NCI-H2171 treated with DMSO at 0.1 percent for 48 hours (cell line): ENCODE results near the gene C12orf42.
"Not testable (repeated sequence)": the region's sequence is repeated elsewhere in the genome, so short reads cannot be mapped to it uniquely, and the experiment has no call there.

Source experiments
- DNase-seq: peaks from one replicate; lab custom pipeline; 2025; lab: John Stamatoyannopoulos, UW

C12orf42 gene

DNA sequence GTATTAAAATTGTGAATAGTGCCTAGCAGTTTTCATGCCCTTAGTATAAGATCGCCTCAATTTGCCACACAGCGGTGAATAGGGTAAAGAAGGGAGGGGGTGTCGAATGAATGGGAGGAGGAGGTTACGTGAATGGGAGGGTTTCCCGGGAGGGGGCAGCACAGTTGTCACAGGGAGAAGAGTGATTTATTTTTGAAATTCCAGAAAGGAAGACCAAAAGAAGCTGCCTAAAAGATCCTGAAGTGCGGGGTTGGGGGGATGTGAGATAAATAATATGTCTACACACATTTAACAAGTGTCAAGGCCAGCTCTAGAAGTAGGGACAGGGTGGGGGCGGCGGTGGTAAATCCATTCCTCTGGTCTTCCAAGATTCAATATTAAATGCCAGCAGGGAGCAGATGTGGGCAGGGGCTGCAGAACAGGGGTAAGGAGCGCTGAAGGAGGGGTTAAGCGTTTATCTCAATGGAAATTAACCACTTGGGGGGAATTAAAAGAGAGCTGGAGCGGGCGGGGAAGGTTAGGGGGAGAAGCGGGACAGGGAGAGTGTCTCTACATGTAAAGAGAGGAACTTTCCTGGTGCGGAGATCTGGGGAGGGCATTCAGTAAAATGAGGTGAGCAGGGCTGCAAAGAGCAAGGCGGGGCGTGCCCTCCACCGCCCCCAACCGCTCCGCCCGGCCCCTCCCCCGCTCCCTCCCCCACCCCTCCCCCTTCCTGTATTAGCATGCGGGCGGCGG is 867 bp downstream of the C12orf42 start:
- no peak for DNase-seq

- no peak for DNase-seq
Measured at GRCh38 chr12:103494051-103494733, 1.6 kb downstream of the C12orf42 start.

DNA sequence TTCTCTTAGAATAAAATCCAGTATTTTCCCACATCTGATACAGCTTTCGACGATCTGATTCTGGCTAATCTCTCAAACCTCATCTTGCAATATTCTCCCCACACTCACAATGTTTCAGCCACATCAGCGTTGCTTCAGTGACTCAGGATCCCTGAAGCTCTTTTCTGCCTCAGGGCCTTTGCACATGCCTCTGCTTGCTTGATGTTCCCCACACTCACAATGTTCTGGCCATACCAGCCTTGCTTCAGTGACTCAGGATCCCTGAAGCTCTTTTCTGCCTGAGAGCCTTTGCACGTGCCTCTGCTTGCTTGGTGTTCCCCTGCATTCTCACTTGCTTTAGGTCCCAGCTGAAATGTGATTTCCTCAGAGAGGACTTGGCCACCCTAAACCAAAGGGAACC is 2.6 kb downstream of the C12orf42 start:
- DNase-seq: no peak

DNA sequence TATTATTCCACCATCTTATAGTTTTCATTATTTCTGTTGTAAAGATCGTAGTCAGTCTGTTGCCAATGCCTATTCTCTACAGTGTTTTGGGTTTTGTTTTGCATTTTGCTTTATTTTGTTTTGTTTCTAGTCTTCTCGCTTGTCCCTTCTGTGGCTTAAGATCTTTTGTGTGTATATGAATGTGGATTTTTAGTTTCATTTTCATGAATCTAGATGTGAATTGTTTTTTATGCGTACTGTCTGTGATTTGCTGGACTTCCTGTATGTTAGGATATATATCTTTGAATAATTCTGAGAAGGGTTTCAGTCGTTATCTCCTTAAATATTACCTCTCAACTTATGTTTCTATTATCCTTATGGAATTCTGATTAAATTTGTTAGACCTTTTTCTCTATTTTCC is 13.4 kb downstream of the C12orf42 start:
- no peak for DNase-seq

DNA sequence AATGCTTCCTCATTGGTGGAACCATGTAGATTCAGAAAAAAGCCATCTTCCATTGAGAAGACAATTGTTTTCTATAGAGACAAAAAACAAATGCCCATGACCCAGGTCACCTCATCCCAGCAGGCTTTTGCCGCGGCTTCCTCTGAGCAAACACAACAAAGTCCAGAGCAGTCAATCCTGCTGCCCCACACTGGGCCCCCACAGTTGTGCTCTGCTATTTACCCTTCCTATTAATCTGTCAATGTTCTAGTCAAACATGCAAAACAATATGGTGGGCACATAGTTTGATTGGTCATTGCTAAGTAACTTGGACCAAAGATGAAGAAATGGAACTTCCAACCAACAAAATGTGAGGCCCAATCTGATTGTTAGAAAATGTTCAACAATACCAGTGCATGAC is 20.7 kb downstream of the C12orf42 start:
- no peak for DNase-seq

- no peak for DNase-seq
Measured at GRCh38 chr12:103470664-103471063, 25.1 kb downstream of the C12orf42 start.

DNA sequence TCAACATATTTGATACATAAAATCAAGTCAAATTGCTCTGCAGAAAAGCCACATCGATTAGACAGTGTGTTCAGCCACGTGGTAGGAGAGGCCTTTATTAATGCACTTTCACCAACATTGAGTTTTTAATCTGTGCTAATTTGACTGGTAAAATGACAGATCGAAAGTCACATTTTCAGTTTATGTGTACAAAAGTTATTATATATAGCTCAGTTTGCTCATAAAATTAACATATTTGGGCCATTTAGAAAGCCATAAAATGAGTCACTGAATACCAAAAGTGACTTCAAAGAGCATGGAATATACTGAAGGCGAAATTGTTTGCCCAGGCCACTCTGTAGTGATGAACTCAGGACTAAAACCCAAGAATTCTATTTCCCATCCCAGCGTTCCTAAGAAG is 26.0 kb downstream of the C12orf42 start:
- DNase-seq: no peak

DNA sequence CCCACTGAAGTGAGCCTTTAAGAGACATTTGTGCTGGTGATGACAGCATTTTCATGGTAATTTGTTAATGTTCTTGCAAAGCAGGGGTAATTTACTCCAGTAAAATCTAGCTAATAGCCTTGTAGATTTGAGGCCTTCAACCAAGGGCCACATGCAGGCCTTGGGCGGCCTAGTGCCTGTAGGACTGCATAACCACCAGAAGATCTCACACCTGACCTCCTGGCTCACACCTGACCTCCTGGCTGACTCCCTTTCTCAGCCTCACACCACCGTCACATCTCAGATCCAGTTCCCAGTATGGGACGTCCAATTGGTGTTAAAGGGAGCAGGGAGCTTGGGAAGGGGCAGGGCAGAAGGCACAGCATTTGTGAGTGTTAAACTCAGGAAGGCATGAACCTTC is 26.9 kb downstream of the C12orf42 start:
- no peak for DNase-seq

- DNase-seq: no peak
Measured at GRCh38 chr12:103462675-103463074, 33.1 kb downstream of the C12orf42 start.

GRCh38 chr12:103457471-103457870 is 38.3 kb downstream of the C12orf42 start:
- DNase-seq: no peak

DNA sequence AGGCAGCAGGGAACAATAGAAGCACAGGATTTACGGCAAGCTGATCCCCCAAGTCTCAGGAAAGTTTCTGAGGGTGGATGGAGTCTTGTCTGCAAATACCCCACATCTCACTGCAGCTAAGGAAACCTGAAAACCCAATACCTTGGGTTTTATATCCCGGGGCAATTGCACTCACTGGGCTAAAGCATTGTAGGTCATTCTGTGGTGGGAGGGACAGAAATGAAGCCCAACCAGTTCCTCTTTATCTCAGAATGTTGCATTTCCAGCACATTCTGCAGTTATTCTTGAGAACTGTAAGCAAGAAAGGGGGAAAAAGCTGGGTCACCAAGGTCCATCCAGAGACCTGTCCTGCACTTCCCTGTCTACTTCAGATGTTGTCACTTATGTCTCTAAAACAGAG is 39.8 kb downstream of the C12orf42 start:
- DNase-seq: no peak

DNA sequence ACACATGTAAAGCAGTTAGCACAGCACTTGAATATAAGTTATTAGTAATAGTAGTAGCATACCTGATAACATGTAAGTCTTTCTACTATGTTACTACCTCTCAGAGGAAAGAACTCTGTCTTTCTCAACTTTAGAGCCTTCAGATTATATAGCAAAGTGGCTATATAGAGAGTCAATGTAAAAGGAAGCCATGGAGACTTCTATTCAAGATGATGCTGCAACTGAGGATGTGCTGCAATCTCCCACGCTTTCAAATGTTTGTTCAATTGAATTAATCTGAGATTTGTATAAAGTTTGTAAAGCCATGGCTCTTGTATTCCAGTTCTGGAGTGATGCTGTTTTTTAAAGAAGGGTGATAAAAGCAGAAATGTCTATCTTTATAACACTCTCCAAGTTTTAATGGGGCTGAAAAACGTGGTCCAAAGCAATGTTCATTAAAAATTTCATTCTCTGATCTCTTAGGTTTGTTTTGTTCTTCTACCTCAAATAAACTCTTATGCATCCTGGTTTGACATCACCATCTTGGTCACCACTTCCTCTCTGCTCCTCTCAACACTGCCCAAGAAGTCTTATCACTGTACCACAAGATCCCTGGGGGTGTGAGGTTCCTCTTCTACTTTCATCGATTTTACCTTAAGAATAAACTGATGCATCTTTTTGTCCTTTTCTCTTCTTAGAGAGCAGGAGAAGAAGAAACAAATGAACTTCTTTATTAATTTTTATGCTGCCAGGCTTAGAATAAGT is 40.6 kb downstream of the C12orf42 start:
- DNase-seq: no peak

GRCh38 chr12:103444983-103445382 is 50.8 kb downstream of the C12orf42 start:
- DNase-seq: no peak

DNA sequence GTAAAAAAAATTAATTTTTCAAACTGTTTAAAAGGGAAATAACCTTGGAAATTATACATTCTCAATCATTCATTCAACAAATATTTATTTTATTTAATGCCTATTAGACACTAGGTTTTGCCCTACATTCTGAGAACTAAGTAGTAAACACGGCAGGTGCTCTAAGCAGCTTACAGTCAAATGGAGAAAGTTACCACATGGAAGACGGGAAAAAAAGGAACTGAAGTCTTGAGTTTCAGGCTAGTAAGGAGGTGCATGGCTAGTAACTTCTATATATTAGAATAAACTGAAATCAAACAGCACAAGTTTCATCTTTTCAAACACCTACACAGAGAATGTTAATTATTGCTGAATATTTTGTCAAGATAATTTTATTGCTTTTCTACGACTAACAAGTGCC is 52.9 kb downstream of the C12orf42 start:
- no peak for DNase-seq

DNA sequence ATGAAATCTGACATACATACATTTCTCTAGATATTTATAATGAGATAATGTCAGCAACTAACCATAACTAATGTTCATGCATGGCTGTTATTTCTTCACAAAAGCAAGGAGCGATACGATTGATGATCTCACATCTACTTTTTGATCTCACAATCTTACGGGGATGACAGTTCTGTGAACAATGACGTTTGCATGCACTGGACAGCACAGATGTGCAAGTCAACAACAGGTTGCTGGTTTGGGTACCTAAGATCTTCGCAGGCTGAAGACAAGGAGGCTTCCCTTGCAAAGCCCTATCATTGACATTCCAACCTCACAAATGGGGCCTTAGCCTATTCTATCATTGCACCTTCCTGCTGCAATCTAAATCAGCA is 53.6 kb downstream of the C12orf42 start:
- no peak for DNase-seq

DNA sequence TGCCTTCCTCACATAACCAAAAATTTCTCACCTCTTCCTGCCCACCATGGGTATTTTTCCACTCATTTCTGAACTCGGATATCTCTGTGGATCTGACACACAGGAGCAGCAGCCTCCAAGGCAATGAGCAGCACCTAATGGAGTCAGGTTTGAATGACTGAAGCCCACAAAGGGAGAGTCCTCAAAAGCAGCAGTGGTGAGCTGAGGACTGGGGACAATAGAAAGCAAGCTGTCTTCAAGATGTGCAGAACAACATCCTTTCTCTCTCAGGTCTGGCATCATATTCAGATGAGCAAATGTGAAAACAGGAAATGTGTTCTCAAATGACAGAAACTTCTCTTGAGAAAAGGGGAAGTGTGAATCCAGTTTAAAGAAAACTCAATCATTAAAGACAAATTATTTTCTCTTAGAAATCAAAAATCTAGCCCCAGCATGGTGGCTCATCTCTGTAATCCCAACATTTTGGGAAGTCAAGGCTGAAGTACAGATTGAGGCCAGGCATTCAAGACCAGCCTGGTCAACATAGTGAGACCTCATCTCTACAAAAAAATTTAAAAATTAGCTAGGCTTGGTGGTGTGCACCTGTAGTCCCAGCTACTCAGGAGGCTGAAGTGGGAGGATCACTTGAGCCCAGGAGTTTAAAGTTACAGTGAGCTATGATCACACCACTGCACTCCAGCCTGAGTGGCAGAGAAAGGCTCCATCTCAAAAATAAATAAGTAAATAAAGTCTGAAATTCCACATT is 54.2 kb downstream of the C12orf42 start:
- DNase-seq: no peak

DNA sequence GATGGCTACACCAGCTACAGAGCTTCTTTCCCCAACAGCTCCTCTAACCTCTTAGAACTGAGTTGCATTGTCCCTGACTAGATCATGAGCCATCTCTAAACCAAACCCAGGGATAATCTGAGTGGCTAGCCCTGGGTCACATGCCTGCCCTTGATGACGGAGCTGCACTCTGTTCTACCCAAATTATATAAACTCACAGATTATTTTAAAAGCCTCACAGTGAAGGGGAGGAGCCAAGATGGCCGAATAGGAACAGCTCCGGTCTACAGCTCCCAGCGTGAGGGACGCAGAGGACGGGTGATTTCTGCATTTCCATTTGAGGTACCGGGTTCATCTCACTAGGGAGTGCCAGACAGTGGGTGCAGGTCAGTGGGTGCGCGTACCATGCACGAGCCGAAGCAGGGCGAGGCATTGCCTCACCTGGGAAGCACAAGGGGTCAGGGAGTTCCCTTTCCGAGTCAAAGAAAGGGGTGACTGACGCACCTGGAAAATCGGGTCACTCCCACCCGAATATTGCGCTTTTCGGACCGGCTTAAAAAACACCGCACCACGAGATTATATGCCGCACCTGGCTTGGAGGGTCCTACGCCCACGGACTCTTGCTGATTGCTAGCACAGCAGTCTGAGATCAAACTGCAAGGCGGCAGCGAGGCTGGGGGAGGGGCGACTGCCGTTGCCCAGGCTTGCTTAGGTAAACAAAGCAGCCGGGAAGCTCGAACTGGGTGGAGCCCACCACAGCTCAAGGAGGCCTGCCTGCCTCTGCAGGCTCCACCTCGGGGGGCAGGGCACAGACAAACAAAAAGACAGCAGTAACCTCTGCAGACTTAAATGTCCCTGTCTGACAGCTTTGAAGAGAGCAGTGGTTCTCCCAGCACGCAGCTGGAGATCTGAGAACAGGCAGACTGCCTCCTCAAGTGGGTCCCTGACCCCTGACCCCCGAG is 61.3 kb downstream of the C12orf42 start:
- peak; percentile 13 for DNase-seq

DNA sequence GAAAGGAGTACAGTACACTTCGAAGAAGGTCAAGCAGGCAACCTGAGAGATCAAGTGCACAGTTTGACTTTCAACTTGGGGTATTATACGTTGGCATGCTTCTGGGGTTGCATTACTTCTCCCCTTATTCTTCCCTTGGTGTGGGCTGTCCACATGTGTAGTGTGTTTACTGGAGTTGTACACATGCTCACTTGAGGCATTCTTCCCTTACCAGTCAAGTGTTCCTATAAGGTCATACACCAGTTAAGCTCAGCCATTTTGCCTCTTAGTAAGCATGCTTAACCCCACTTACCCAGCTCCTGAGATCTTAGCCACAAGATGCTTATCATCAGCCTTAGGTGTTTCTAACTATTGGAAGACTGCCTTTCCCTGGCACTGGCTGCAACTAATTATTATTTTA is 63.8 kb downstream of the C12orf42 start:
- no peak for DNase-seq

GRCh38 chr12:103431387-103431786 is 64.4 kb downstream of the C12orf42 start:
- no peak for DNase-seq

DNA sequence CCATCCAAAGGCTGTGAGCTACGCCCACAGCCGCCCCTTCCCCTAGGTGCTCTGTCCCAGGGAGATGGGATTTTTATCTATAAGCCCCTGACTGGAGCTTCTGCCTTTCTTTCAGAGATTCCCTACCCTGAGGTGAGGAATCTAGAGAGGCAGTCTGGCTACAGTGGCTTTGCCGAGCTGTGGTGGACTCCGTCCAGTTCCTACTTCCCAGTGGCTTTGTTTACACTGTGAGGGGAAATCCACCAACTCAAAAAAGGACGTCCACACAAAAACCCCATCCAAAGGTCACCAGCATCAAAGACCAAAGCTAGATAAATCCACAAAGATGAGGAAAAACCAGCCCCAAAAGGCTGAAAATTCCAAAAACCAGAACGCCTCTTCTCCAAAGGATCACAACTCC is 70.1 kb downstream of the C12orf42 start:
- not testable (repeated sequence) for DNase-seq

DNA sequence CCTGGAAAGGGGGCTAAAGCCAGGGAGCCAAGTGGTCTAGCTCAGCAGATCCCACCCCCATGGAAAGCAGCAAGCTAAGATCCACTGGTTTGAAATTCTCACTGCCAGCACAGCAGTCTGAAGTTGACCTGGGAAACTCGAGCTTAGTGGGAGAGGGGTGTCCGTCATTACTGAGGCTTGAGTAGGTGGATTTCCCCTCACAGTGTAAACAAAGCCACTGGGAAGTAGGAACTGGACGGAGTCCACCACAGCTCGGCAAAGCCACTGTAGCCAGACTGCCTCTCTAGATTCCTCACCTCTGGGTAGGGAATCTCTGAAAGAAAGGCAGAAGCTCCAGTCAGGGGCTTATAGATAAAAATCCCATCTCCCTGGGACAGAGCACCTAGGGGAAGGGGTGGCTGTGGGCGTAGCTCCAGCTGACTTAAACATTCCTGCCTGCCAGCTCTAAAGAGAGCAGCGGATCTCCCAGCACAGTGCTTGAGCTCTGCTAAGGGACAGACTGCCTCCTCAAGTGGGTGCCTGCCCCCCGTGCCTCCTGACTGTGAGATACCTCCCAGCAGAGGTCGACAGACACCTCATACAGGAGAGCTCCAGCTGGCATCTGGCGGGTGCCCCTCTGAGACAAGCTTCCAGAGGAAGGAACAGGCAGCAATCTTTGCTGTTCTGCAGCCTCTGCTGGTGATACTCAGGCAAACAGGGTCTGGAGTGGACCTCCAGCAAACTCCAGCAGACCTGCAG is 70.8 kb downstream of the C12orf42 start:
- peak; percentile 8 for DNase-seq
